ENCODE data around the gene ZNF217. TPM values are rescaled to one million over a fixed set of nuclear protein-coding genes. Genes with fewer than 3 reads are reported as not detected.
"Not testable (repeated sequence)": the region's sequence is repeated elsewhere in the genome, so short reads cannot be mapped to it uniquely, and the experiment has no call there.

Gene ZNF217
- total and polyA plus RNA-seq, 2 donors (not counting 3 experiments of a cell fraction or from before 2014, with no cell fraction given), result 5.8 to 31.7 TPM

DNA sequence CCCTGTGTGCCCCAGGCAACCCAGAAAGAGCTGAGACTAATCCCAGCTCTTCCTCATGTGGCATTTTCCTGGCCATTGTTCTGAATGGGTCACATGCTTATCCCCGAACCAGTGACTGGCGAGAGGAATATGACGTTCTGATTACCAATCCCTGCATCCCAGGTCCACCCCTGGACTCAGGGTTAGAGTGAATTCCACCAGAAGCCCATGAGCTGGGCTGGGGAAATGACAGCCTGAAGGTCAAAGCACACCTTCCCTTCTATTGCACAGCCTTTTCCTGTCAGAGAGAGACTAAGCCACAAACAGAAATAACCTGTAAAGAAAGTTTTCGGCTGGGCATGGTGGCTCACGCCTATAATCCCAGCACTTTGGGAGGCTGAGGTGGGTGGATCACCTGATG, 70.9 kb downstream of the ZNF217 start:
- H3K79me2 ChIP-seq (ENCODE audit: control insufficient read depth, insufficient read depth, low read length), result no peaks in the 10 kb centered on the region
- dilution Hi-C loops (cut with MboI; ENCODE audit: extremely low pct_ligation_motif_present, low sequenced_read_pairs), result no loop called here
- H2AFZ ChIP-seq (ENCODE audit: low read depth, low read length), result no peak overlapping the region
- DNase-seq (ENCODE audit: low read depth, low spot score) (no peak), FAIRE-seq (no peak)
- POLR2A ChIA-PET, result no interaction called here
- no TSS peak for BruUV-seq (replicated peaks)
- no peak overlapping the region for H3K4me3 ChIP-seq (replicated peaks in 1 of 3; ENCODE audit: insufficient read depth in 1 of 3, low read depth in 1 of 3, low read length in 3 of 3)
- H3K36me3 ChIP-seq (ENCODE audit: control insufficient read depth in 2 of 2, extremely low read depth in 1 of 2, insufficient read depth in 2 of 2, low read length in 2 of 2), result no peaks in the 10 kb centered on the region
- TF ChIP-seq EZH2 (IDR thresholded peaks at IDR 0.05; ENCODE audit: borderline replicate concordance, low read depth, low read length, severe bottlenecking) (no peak), POLR2AphosphoS5 (IDR thresholded peaks at IDR 0.05; ENCODE audit: insufficient read depth, low read depth, low read length) (no peak)
- no peak overlapping the region for H3K9ac ChIP-seq (replicated peaks; ENCODE audit: extremely low read depth, insufficient read depth, low read length)
- H4K20me1 ChIP-seq (replicated peaks; ENCODE audit: control insufficient read depth, extremely low read depth, insufficient read depth, low read length), result no peaks in the 10 kb centered on the region
- no peak overlapping the region for H3K4me2 ChIP-seq (ENCODE audit: insufficient read depth, low read length)
- no peaks in the 10 kb centered on the region for H3K4me1 ChIP-seq (ENCODE audit: control insufficient read depth, extremely low read depth, insufficient read depth, low read length)
- intact Hi-C loops (cut with micrococcal nuclease), result no loop called here
- no peaks in the 10 kb centered on the region for H3K27me3 ChIP-seq (ENCODE audit: control insufficient read depth in 2 of 2, insufficient read depth in 2 of 2, low read length in 2 of 2)
- no peak overlapping the region for H3K27ac ChIP-seq (ENCODE audit: insufficient read depth, low read depth, low read length)
- CTCF ChIA-PET, result no interaction called here
- no peaks in the 10 kb centered on the region for H3K9me1 ChIP-seq (replicated peaks; ENCODE audit: control insufficient read depth, extremely low read depth, insufficient read depth, low read length)
- H3K9me3 ChIP-seq (replicated peaks; ENCODE audit: control insufficient read depth, insufficient read depth, low read length), result no peaks in the 10 kb centered on the region

DNA sequence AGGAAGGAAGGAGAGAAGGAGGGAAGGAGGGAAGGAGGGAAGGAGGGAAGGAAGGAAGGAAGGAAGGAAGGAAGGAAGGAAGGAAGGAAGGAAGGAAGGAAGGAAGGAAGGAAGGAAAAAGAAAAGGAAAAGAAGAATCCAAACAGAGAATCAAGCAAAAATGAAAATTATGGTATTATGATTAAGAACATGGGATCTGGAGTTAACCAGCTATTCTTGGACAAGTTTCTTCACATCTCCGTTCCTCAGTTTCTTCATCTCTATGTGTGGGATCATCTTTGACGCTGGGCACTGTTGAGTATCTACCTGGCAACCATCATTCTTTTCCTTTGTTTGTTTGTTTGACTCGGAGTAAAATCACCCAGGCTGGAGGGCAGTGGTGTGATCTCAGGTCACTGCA, 71.6 kb downstream of the ZNF217 start:
- dilution Hi-C loops (cut with MboI; ENCODE audit: extremely low pct_ligation_motif_present, low sequenced_read_pairs), result no loop called here

DNA sequence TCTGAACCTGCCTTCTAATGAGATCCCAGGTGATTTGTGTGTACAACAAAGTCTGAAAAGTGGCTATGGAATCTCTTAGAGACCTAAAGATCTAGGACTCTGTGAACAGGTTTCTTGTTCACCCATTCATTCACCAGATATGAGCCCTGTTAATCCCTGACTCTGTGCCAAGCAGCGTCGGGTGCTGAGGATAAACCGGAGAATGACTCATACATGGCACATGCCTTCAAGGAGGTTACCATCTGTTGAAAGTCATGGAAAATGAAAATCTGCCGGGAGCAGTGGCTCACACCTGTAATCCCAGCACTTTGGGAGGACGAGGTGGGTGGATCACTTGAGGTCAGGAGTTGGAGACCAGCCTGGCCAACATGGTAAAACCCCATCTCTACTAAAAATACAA, 72.2 kb downstream of the ZNF217 start:
- H3K27me3 ChIP-seq (ENCODE audit: control insufficient read depth in 2 of 2, insufficient read depth in 2 of 2, low read length in 2 of 2); CTCF ChIA-PET; H3K4me1 ChIP-seq (ENCODE audit: control insufficient read depth, extremely low read depth, insufficient read depth, low read length); BruUV-seq (replicated peaks); FAIRE-seq; dilution Hi-C loops (cut with MboI; ENCODE audit: extremely low pct_ligation_motif_present, low sequenced_read_pairs); H3K9ac ChIP-seq (replicated peaks; ENCODE audit: extremely low read depth, insufficient read depth, low read length); intact Hi-C loops (cut with micrococcal nuclease); H3K4me3 ChIP-seq (replicated peaks in 1 of 3; ENCODE audit: insufficient read depth in 1 of 3, low read depth in 1 of 3, low read length in 3 of 3); H4K20me1 ChIP-seq (replicated peaks; ENCODE audit: control insufficient read depth, extremely low read depth, insufficient read depth, low read length); H3K4me2 ChIP-seq (ENCODE audit: insufficient read depth, low read length); H3K27ac ChIP-seq (ENCODE audit: insufficient read depth, low read depth, low read length); H3K36me3 ChIP-seq (ENCODE audit: control insufficient read depth in 2 of 2, extremely low read depth in 1 of 2, insufficient read depth in 2 of 2, low read length in 2 of 2); H3K9me3 ChIP-seq (replicated peaks; ENCODE audit: control insufficient read depth, insufficient read depth, low read length); H3K9me1 ChIP-seq (replicated peaks; ENCODE audit: control insufficient read depth, extremely low read depth, insufficient read depth, low read length); DNase-seq (ENCODE audit: low read depth, low spot score); H2AFZ ChIP-seq (ENCODE audit: low read depth, low read length); H3K79me2 ChIP-seq (ENCODE audit: control insufficient read depth, insufficient read depth, low read length): not testable (repeated sequence)
- POLR2A ChIA-PET, result interaction anchor here (0.6 kb wide), 1 partner anchor 21 kb away, joined by 7 read pairs; no protein-coding TSS in a partner anchor

More for the DNA sequence above, 71.6 kb downstream of the ZNF217 start:
- Histone ChIP-seq H3K27ac (ENCODE audit: insufficient read depth, low read depth, low read length) (no peak overlapping the region), H3K36me3 (ENCODE audit: control insufficient read depth in 2 of 2, extremely low read depth in 1 of 2, insufficient read depth in 2 of 2, low read length in 2 of 2) (no peaks in the 10 kb centered on the region), H3K4me3 (replicated peaks in 1 of 3; ENCODE audit: insufficient read depth in 1 of 3, low read depth in 1 of 3, low read length in 3 of 3) (no peak overlapping the region), H4K20me1 (replicated peaks; ENCODE audit: control insufficient read depth, extremely low read depth, insufficient read depth, low read length) (no peaks in the 10 kb centered on the region), H2AFZ (ENCODE audit: low read depth, low read length) (no peak overlapping the region), H3K79me2 (ENCODE audit: control insufficient read depth, insufficient read depth, low read length) (no peaks in the 10 kb centered on the region), H3K27me3 (ENCODE audit: control insufficient read depth in 2 of 2, insufficient read depth in 2 of 2, low read length in 2 of 2) (no peaks in the 10 kb centered on the region), H3K4me2 (ENCODE audit: insufficient read depth, low read length) (no peak overlapping the region), H3K4me1 (ENCODE audit: control insufficient read depth, extremely low read depth, insufficient read depth, low read length) (no peaks in the 10 kb centered on the region), H3K9ac (replicated peaks; ENCODE audit: extremely low read depth, insufficient read depth, low read length) (no peak overlapping the region), H3K9me3 (replicated peaks; ENCODE audit: control insufficient read depth, insufficient read depth, low read length) (no peaks in the 10 kb centered on the region), H3K9me1 (replicated peaks; ENCODE audit: control insufficient read depth, extremely low read depth, insufficient read depth, low read length) (no peaks in the 10 kb centered on the region)
- ChIA-PET POLR2A (interaction anchor here (0.6 kb wide), 1 partner anchor 21 kb away, joined by 7 read pairs; no protein-coding TSS in a partner anchor), CTCF (no interaction called here)
- DNase-seq (ENCODE audit: low read depth, low spot score), result no peak
- TF ChIP-seq POLR2AphosphoS5 (IDR thresholded peaks at IDR 0.05; ENCODE audit: insufficient read depth, low read depth, low read length), result no peak
- no peak for TF ChIP-seq FOS (IDR thresholded peaks at IDR 0.05; ENCODE audit: borderline replicate concordance, insufficient read depth, low read length)
- TF ChIP-seq JUN (IDR thresholded peaks at IDR 0.05; ENCODE audit: borderline replicate concordance, insufficient read depth, insufficient read length, low read depth), result no peak
- TF ChIP-seq, protein P1, sequence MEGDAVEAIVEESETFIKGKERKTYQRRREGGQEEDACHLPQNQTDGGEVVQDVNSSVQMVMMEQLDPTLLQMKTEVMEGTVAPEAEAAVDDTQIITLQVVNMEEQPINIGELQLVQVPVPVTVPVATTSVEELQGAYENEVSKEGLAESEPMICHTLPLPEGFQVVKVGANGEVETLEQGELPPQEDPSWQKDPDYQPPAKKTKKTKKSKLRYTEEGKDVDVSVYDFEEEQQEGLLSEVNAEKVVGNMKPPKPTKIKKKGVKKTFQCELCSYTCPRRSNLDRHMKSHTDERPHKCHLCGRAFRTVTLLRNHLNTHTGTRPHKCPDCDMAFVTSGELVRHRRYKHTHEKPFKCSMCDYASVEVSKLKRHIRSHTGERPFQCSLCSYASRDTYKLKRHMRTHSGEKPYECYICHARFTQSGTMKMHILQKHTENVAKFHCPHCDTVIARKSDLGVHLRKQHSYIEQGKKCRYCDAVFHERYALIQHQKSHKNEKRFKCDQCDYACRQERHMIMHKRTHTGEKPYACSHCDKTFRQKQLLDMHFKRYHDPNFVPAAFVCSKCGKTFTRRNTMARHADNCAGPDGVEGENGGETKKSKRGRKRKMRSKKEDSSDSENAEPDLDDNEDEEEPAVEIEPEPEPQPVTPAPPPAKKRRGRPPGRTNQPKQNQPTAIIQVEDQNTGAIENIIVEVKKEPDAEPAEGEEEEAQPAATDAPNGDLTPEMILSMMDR (IDR thresholded peaks at IDR 0.05; ENCODE audit: extremely low read depth in 1 of 2, insufficient read depth in 1 of 2, low read depth in 1 of 2, low read length in 2 of 2), result no peak
- no peak for TF ChIP-seq POLR2A (IDR thresholded peaks at IDR 0.05; ENCODE audit: low read depth, low read length)
- TF ChIP-seq EZH2 (IDR thresholded peaks at IDR 0.05; ENCODE audit: borderline replicate concordance, low read depth, low read length, severe bottlenecking), result no peak
- TF ChIP-seq GATA2 (IDR thresholded peaks at IDR 0.05; ENCODE audit: insufficient read depth, insufficient read length, low read depth, low read length), result no peak
- TF ChIP-seq, protein P2, sequence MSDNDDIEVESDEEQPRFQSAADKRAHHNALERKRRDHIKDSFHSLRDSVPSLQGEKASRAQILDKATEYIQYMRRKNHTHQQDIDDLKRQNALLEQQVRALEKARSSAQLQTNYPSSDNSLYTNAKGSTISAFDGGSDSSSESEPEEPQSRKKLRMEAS (IDR thresholded peaks at IDR 0.05; ENCODE audit: insufficient read depth, insufficient read length), result no peak
- TF ChIP-seq MYC (IDR thresholded peaks at IDR 0.05; ENCODE audit: low read depth, low read length), result no peak
- no TSS peak for BruUV-seq (replicated peaks)
- intact Hi-C loops (cut with micrococcal nuclease), result no loop called here
- no peak for FAIRE-seq

All from endothelial cell of umbilical vein (primary cell).